Suppressor macrophage (primary cell): ENCODE results near the gene SLC39A9.
A peak's percentile ranks its signal among the peaks of the same experiment; 100 is the strongest.

ENCODE experiments used
- DNase-seq, 4 experiments: peaks; one replicate each; pipeline ENCODE4 v3.0.0-alpha.2; 2020 to 2022

SLC39A9 gene

GRCh38 chr14:69427596-69427995 lies 29.1 kb downstream of the SLC39A9 start:
- no peak for DNase-seq

- DNase-seq = peak; percentile 65 to 82 (median 74)
These were observed 30.0 kb downstream of the SLC39A9 start for GRCh38 chr14:69428289-69428998.

DNA sequence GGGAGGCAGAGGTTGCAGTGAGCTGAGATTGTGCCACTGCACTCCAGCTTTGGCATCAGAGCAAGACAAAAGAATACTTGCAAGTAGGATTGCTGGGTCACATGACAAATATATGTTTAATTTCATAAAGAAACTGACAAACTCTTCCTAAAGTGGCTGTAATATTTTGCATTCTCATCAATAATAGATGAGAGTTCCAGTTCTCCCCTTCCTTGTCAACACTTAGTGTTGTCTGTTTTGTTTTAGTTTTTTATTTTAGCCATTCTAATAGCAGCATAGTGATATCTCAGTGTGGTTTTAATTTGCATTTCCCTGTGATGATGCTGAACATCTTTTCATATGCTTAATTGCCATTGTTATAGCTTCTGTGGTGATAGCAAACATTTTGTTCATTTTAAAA lies 31.2 kb downstream of the SLC39A9 start:
- no peak for DNase-seq

GRCh38 chr14:69430306-69430939 lies 31.9 kb downstream of the SLC39A9 start:
- DNase-seq = no peak

GRCh38 chr14:69432364-69432763 lies 33.9 kb downstream of the SLC39A9 start:
- no peak for DNase-seq

DNA sequence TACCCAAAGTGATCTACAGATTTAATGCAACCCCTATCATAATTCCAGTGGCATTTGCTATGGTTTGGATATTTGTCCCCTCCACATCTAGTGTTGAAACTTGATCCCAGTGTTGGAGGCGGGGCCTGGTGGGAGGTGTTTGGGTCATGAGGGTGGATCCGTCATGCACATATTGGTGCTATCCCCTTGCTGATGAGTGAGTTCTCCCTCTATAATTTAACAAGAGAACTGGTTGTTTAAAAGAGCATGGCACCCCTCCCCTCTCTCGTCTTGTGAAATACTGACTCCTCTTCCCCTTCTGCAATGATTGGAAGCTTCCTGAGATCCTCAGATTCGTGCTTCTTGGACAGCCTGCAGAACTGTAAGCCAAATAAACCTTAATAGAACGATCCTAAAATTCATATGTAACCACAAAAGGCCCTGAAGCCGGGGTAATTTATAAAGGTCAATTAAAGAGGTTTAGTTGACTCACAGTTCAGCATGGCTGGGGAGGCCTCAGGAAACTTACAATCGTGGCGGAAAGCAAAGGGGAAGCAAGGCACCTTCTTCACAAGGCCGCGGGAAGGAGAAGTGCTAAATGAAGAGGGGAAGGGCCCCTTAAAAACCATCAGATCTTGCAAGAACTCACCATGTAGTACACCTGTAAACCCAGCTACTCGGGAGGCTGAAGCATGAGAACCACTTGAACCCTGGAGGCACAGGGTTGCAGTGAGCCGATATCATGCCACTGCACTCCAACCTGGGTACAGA lies 41.2 kb downstream of the SLC39A9 start:
- peak; percentile 12 to 60 (median 26) for DNase-seq

DNA sequence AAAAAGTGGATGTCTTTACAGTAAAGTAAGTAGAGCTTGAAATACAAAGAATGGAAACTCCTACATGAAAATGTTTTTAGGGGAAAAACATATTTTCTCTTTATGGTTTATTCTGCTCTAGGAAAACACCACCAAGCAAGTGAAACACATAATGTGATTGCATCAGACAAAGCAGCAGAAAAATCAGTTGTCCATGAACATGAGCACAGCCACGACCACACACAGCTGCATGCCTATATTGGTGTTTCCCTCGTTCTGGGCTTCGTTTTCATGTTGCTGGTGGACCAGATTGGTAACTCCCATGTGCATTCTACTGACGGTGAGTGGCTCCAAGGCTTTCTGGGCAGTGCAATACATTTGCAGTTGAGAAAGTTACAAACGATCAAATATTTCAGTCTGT lies 43.5 kb downstream of the SLC39A9 start:
- no peak for DNase-seq

- no peak for DNase-seq
These were observed 44.9 kb downstream of the SLC39A9 start for GRCh38 chr14:69443296-69443805.

DNA sequence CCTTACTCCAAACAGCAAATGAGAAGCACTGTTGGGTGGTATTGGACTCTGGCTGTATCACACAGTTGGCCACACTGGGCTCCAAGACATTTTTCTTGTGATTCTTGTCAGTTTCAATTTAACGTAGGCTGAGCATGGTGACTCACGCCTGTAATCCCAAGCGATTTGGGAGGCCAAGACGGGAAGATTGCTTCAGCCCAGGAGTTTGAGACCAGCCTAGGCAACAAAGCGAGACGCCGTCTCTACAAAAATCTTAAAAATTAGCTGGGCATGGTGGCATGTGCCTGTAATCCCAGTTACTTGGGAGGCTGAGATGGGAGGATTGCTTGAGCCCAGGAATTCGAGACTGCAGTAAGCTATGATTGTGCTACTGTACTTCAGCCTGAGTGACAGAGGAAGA lies 50.7 kb downstream of the SLC39A9 start:
- DNase-seq = no peak

- DNase-seq = no peak
These were observed 53.4 kb downstream of the SLC39A9 start for GRCh38 chr14:69451941-69452340.

DNA sequence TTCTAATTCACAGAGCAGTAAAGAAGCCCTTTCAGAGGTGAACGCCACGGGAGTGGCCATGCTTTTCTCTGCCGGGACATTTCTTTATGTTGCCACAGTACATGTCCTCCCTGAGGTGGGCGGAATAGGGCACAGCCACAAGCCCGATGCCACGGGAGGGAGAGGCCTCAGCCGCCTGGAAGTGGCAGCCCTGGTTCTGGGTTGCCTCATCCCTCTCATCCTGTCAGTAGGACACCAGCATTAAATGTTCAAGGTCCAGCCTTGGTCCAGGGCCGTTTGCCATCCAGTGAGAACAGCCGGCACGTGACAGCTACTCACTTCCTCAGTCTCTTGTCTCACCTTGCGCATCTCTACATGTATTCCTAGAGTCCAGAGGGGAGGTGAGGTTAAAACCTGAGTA lies 59.9 kb downstream of the SLC39A9 start:
- DNase-seq = no peak

DNA sequence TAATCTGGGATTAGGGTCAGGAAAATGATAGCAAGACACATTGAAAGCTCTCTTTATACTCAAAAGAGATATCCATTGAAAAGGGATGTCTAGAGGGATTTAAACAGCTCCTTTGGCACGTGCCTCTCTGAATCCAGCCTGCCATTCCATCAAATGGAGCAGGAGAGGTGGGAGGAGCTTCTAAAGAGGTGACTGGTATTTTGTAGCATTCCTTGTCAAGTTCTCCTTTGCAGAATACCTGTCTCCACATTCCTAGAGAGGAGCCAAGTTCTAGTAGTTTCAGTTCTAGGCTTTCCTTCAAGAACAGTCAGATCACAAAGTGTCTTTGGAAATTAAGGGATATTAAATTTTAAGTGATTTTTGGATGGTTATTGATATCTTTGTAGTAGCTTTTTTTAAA lies 60.6 kb downstream of the SLC39A9 start:
- DNase-seq = no peak

DNA sequence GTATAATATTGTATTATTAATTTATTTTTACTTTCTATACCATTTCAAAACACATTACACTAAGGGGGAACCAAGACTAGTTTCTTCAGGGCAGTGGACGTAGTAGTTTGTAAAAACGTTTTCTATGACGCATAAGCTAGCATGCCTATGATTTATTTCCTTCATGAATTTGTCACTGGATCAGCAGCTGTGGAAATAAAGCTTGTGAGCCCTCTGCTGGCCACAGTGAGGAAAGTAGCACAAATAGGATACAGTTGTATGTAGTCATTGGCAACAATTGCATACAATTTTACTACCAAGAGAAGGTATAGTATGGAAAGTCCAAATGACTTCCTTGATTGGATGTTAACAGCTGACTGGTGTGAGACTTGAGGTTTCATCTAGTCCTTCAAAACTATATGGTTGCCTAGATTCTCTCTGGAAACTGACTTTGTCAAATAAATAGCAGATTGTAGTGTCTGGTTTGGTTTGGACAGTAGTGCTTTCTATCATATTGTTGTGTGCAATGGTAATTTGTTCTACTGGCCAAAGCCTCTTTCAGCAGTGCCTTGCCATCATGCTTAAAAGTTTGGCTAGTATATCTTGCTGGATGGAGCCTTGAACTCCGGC lies 61.7 kb downstream of the SLC39A9 start:
- peak; percentile 81 to 92 (median 86) for DNase-seq

DNA sequence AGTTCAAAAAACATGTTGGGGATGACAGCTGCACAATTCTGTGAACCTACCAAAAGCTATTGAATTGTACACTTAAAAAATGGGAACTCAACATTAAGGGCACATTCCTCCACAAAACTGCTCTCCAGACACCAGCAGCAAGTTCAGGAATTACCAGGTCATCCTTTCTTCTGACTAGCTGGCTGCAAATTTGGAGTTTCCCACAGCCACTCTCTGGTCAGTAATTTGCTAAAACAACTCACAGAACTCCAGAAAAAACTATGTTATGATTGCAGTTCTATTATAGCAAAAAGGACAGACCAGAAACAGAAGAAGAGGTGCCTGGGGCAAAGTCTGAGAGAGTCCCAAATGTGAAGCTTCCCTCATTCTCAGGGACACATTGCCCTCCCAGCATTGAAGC lies 65.9 kb downstream of the SLC39A9 start:
- no peak for DNase-seq

DNA sequence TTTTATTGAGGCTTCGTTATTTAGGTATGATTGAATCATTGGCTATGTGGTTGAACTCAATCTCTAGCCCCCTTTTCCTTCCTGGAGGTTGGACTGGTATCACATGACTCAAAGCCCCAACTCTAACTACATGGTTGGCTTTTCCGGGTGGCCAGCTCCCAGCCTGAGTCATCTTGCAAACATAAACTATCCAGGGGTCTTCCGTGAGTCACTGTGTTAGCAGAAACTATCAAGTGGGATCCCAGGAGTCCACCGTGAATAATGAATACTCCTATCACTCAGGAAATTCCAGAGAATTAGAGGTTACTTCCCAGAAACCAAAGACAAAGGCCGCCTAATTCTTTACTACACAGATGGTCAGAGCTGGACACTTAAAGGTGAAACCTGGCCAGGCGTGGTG lies 66.3 kb downstream of the SLC39A9 start:
- DNase-seq = no peak

DNA sequence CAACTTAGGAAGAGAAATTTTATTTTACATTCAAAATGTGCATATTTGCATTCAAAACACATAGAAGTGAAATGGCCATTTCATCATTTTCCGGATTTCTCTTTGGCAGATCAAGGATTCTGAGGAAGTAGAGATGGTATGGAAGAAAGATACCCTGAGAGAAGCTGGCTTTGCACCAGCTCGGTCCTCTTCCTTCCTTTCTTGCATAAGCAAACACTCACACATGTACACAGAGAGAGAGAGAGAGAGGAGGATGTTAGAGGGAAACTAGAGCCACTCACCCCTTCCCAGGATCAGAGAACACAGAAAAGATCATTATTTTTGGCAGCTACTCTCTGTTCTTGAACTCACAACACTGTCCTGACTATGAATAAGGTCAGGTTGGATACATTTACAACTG lies 70.5 kb downstream of the SLC39A9 start:
- DNase-seq = peak; percentile 27 to 64 (median 62)

DNA sequence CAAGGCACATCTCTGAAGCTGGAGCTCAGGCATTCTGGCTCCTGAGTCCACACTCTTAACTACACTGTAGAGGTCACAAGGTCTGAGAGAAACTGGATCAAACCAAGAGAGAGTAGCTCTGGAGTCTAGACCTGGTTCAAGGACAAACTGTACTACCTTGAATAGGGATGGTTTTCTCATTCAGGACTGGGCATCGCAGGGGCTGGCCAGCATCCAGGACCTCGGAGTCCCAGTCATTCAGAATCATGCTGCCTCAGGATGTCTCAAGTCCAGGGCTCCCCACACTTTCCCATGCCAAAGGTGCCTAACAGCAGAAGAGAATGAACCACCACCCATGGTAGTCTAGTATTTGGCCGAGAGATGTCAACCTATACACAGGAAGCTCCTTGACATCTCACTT lies 72.9 kb downstream of the SLC39A9 start:
- no peak for DNase-seq

DNA sequence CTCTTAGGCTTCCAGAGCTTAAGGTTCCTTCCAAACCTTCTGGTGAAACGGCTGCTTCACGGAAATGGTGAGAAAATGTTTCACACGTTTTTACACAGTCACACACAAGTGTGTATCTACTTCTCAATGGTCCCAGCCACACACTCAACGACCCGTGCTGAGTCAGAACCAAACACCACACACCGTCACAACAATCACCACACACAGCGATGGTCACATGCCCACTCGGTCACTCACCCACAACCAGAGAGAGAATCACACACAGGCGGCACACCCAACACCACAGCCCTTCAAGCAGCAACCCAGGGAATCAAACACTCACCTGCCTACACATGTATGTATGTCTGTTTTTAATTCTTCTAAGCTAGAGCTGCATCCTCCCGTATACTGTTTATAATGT lies 73.4 kb downstream of the SLC39A9 start:
- no peak for DNase-seq

GRCh38 chr14:69473260-69473659 lies 74.8 kb downstream of the SLC39A9 start:
- no peak for DNase-seq

DNA sequence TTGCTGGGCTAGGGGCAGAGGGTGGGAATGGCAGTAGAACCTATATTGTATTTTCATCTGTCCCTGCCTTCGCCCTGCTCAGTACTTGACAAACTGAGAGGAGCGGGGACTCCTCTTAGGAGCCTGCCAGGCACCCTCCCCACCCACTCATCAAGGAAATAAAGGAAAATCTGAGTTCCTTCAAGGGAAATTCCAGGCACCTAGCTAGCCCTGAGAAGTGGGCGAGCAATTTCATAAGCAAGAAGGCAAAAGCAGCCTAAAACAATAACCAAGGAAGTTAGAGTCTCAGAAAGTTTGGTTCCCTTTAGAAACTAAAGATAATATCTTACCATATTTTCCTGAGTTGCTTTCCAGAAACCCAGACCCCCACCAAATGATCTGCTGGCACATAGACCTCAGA lies 75.5 kb downstream of the SLC39A9 start:
- DNase-seq = peak in 3 of 4 experiments; percentile 14 to 26 (median 25)

- DNase-seq = peak; percentile 9 to 46 (median 28)
These were observed 76.8 kb downstream of the SLC39A9 start for GRCh38 chr14:69475194-69475818.

DNA sequence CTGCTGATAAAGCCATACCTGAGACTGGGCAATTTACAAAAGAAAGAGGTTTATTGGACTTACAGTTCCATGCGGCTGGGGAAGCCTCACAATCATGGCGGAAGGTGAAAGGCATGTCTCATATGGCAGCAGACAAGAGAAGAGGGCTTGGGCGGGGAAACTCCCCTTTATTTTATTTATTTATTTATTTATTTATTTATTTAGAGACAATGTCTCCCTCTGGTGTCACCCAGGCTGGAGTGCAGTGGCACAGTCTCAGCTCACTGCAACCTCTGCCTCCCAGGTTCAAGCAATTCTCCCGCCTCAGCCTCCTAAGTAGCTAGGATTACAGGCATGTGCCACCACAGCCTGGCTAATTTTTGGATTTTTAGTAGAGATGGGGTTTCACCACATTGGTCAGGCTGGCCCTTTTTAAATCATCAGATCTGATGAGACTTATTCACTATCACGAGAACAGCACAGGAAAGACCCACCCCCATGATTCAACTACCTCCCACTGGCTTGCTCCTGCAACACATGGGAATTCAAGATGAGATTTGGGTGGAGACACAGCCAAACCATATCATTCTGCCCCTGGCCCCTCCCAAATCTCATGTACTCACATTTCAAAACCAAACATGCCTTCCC lies 78.4 kb downstream of the SLC39A9 start:
- DNase-seq = peak in 3 of 4 experiments; percentile 11 to 28 (median 25)
